Measurements from ENCODE around the gene FMO2.

The FMO2 gene

DNA sequence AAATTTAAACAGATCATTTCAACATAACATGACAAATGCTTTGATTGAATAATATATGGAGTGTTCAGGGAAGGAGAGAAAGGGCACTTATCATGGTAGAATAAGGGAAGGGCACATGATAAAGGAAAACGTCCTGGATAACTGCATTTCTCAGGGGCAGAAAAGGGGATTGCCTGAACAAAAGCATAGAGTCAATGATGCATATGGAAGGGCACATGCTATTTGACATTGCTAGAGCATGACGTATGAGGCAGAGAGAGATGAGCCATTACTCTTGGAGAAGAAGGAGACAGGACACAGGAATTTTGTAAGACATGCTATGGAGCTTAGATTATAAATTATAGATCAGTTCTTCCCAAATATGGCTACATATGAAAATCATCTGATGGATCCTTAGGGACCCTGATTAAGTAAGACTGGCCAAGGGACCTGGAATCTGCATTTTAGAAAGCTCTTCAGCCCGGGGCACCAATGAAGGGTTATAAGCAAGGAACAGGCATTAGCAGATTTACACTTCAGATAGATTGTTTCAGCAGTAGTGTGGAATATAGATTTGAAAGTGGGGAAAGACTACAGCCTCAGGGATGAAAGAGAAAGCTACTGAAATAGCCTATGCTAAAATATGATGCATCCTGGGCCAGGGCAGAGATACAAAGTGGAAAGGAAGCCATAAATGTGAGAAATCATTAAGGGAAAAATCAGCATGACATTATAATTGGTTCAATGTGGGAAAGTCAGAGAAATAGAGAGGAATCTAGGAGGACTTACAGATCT is 21.3 kb downstream of the FMO2 start:
- H3K4me3 ChIP-seq (ENCODE audit: low read depth, low read length), result no peak overlapping the region
- TF ChIP-seq, protein P1, sequence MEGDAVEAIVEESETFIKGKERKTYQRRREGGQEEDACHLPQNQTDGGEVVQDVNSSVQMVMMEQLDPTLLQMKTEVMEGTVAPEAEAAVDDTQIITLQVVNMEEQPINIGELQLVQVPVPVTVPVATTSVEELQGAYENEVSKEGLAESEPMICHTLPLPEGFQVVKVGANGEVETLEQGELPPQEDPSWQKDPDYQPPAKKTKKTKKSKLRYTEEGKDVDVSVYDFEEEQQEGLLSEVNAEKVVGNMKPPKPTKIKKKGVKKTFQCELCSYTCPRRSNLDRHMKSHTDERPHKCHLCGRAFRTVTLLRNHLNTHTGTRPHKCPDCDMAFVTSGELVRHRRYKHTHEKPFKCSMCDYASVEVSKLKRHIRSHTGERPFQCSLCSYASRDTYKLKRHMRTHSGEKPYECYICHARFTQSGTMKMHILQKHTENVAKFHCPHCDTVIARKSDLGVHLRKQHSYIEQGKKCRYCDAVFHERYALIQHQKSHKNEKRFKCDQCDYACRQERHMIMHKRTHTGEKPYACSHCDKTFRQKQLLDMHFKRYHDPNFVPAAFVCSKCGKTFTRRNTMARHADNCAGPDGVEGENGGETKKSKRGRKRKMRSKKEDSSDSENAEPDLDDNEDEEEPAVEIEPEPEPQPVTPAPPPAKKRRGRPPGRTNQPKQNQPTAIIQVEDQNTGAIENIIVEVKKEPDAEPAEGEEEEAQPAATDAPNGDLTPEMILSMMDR (IDR thresholded peaks at IDR 0.05; ENCODE audit: insufficient read depth, low read depth, low read length, missing control alignments), result no peak
- DNase-seq (ENCODE audit: low read depth), result no peak

DNA sequence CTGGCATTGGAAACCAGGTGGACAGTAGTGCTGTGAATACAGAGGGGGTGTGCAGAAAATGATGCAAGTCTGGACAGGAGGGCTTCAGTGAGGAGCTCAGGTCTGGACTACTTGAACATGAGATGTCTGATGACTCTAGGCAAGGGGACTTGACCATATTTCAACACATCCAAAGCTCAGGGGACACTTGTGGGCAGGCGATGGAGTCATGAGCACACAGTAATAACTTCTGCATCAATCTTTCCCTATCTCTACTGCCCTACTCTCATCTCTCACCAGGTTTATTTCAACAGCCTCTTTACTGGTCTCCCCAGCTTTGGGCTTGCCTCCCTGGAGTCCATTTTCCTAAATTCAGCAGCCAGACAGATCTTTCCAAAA is 21.9 kb downstream of the FMO2 start:
- TF ChIP-seq, protein P1 (IDR thresholded peaks at IDR 0.05; ENCODE audit: insufficient read depth, low read depth, low read length, missing control alignments), result no peak
- H3K4me3 ChIP-seq (ENCODE audit: low read depth, low read length), result no peak overlapping the region
- no peak for DNase-seq (ENCODE audit: low read depth)

DNA sequence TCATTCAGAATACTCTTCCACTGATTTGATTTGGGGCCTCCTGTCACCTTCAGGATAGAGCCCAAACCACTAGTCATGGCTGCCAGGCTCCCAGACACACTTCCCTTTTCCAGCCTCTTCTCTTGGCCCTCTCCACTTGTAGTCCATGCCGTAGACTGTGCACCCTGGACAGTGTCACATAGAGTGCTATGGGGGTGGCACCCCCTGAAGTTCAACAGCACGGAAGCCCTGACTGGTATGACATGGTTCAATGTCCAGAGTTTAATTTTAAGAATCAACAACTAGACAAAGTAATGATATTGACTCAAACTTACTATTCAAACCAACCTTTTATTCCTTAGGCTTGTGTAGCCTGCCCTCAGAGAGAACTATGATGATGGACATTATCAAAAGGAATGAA is 22.3 kb downstream of the FMO2 start:
- H3K4me3 ChIP-seq (ENCODE audit: low read depth, low read length), result no peak overlapping the region
- no peak for DNase-seq (ENCODE audit: low read depth)
- TF ChIP-seq, protein P1 (IDR thresholded peaks at IDR 0.05; ENCODE audit: insufficient read depth, low read depth, low read length, missing control alignments), result no peak

DNA sequence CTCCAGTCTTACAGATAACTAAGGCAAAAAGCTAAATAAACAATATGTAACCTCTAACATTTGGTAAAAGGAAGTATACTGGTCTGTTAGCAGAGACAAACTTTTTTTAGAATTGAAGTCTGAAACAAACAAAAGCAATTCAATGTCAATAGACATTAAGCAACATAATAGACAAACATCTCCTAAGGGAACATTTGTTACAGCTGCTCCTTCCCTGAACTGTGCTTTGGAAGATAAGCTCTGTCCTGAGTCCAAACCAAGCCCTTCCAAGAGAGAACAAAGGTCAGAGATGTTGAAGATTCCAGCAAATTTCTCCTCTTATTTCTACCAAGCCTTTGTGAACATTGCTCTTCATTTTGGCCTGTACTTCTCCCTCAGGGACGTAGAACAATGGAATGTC is 25.3 kb downstream of the FMO2 start:
- DNase-seq (ENCODE audit: low read depth), result no peak
- no peak overlapping the region for H3K4me3 ChIP-seq (ENCODE audit: low read depth, low read length)
- TF ChIP-seq, protein P1 (IDR thresholded peaks at IDR 0.05; ENCODE audit: insufficient read depth, low read depth, low read length, missing control alignments), result no peak

DNA sequence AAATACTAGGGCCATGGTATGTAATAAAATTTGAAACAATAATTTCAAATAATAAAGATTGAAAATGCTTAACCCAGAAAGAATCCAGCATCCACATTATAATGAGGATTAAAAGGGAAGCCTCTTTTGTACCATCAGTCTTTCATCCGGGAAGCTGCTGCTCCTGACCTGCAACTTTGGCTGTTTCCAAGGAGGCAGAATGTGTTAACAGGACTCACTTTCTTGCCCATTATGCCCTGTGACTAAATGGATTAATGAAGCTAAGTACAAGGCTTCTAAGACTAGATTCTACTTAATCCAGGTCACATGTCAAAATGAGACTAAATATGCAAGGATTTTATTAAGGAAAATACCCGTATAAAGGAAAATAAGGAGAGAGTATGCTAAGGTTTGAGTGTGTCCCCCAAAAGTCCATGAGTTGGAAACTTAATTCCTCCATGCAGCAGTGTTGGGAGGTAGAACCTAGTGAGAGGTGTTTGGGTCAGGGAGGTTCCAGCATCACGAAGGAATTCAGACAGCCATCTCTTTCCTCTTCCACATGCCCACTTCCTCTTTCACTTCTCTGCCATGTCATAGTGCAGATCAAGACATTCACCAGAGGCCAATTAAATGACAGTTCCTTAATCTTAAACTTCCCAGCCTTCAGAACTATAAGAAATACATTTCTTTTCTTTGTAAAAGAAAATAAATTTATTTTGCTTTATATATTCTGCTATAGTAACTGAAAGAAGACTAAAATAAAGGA is 27.7 kb downstream of the FMO2 start:
- TF ChIP-seq, protein P1 (IDR thresholded peaks at IDR 0.05; ENCODE audit: insufficient read depth, low read depth, low read length, missing control alignments), result no peak
- DNase-seq (ENCODE audit: low read depth), result no peak

DNA sequence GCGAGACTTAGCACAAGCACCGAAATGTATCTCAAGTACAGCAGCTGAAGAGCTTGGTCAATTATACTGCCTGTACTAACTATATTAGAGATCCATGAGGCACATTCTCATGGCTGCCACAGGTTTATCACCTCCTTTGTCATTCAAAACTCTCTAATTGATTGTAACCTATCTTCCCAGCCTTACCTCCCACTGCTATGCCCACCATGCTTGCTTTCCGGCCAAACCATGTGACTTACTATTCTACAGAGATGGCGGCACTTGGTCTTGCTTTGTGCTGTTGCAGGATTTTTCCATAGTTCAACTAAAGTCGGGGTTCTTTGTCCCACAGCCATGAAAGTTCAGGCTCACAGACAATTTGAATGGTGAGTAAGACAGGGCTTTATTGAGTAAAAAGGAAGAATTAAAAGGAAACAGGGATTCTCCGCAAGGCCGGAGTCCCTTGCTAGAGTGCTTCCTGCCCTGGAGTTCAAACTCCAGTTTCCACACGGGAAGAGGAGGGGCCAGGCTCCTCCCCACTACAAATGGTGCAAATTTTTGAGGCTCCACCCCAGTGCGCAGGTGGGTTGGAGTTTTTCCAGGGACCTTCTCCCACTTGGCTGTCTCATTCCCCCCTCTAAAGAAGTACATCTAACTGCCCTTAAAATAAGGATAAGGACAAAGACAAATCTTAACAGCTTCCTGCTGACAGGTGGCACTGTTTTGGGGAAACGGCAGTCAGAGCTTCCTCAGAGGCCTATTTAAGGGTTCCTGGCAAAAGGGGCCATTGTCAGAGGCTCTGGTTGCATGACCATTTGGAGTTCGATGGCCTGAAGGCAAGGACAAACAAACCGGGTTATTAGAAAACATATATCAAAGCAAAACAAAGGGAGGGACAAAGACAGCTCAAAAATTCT is 28.7 kb downstream of the FMO2 start:
- DNase-seq (ENCODE audit: low read depth), result no peak
- no peak overlapping the region for H3K4me3 ChIP-seq (ENCODE audit: low read depth, low read length)
- TF ChIP-seq, protein P1 (IDR thresholded peaks at IDR 0.05; ENCODE audit: insufficient read depth, low read depth, low read length, missing control alignments), result no peak

More for the DNA sequence above, 27.7 kb downstream of the FMO2 start:
- H3K4me3 ChIP-seq (ENCODE audit: low read depth, low read length), result no peak overlapping the region

All from GM12865 (cell line).